H1 (cell line): Measurements from ENCODE around the gene MIR17HG. TPM values are rescaled to one million over a fixed set of nuclear protein-coding genes. Genes with fewer than 3 reads are reported as not detected.

Source experiments
- CTCF ChIA-PET: fragments of 300-600 bp; sonication (Branson Sonifier 250); formaldehyde crosslinking; loops from one replicate; lab custom pipeline; 2021; ENCODE audit not compliant: partially characterized antibody; lab: Charles Lee
- POLR2A ChIA-PET: fragments of 300-600 bp; sonication (Branson Sonifier 250); formaldehyde crosslinking; loops from one replicate; lab custom pipeline; 2021; ENCODE audit warnings: inconsistent platforms; ENCODE audit not compliant: partially characterized antibody; lab: Charles Lee
- DNase-seq, 2 experiments: peaks; one replicate each; pipeline versions ENCODE4 v3.0.0 to v3.0.0-alpha.2; 2010 to 2022; ENCODE audit warnings: low spot score in 2 of 2, low read depth in 1 of 2, mixed read lengths in 1 of 2
- FAIRE-seq: peaks from 2 replicates; lab custom pipeline; 2011; peaks lifted over from hg19 to GRCh38; lab: Jason Lieb, UNC
- H2AFZ ChIP-seq: 2 replicates; pipeline ENCODE4 v1.8.1; 2012; ENCODE audit warnings: low read length, inconsistent platforms
- H2AK5ac ChIP-seq: 2 replicates; pipeline ENCODE4 v1.6.1; 2013; ENCODE audit warnings: low read depth, low read length
- H2BK120ac ChIP-seq: replicated peaks from 2 replicates; pipeline ENCODE3; 2013; ENCODE audit warnings: low read depth, low read length, inconsistent platforms
- H2BK12ac ChIP-seq: 2 replicates; pipeline ENCODE4 v1.6.1; 2013; ENCODE audit warnings: low read depth, low read length
- H2BK15ac ChIP-seq: 2 replicates; pipeline ENCODE4 v1.6.1; 2013; ENCODE audit warnings: low read length
- H2BK20ac ChIP-seq: 2 replicates; pipeline ENCODE4 v1.6.1; 2013; ENCODE audit warnings: low read length
- H2BK5ac ChIP-seq: 2 replicates; pipeline ENCODE4 v1.6.1; 2013; ENCODE audit warnings: low read depth, low read length
- H3K14ac ChIP-seq: 2 replicates; pipeline ENCODE4 v1.6.1; 2013; ENCODE audit warnings: inconsistent platforms; ENCODE audit not compliant: insufficient read length
- H3K18ac ChIP-seq: 2 replicates; pipeline ENCODE4 v1.6.1; 2013; ENCODE audit warnings: low read length; ENCODE audit errors: extremely low read depth
- H3K23ac ChIP-seq: 2 replicates; pipeline ENCODE4 v1.6.1; 2013; ENCODE audit warnings: inconsistent platforms; ENCODE audit not compliant: insufficient read length
- H3K23me2 ChIP-seq: 2 replicates; pipeline ENCODE4 v1.6.1; 2013; ENCODE audit warnings: low read depth, low read length
- H3K27ac ChIP-seq: 2 replicates; pipeline ENCODE4 v1.6.1; 2011; ENCODE audit warnings: low read depth, low read length, inconsistent platforms
- H3K27me3 ChIP-seq, 4 experiments: replicated peaks in 1 of 4; 1 replicate in 1 of 4; 2 replicates in 3 of 4; pipeline versions ENCODE4 v1.6.1 to v1.8.1; 2011 to 2013; ENCODE audit warnings: low read length in 3 of 4, mild to moderate bottlenecking in 3 of 4, inconsistent platforms in 2 of 4, mixed read lengths in 2 of 4, moderate library complexity in 1 of 4; ENCODE audit not compliant: control insufficient read depth in 3 of 4, insufficient read depth in 3 of 4; ENCODE audit errors: extremely low read depth in 1 of 4
- H3K36me3 ChIP-seq, 4 experiments: 2 replicates each; pipeline versions ENCODE4 v1.6.1 to v1.8.1; 2011 to 2013; ENCODE audit warnings: mild to moderate bottlenecking in 4 of 4, low read length in 3 of 4, moderate library complexity in 2 of 4, control low read depth in 1 of 4, inconsistent platforms in 1 of 4; ENCODE audit not compliant: insufficient read depth in 4 of 4, control insufficient read depth in 2 of 4
- H3K4ac ChIP-seq: replicated peaks from 2 replicates; pipeline ENCODE3; 2013; ENCODE audit warnings: low read length, low read depth, mixed read lengths, inconsistent platforms; ENCODE audit not compliant: insufficient read length
- H3K4me1 ChIP-seq, 4 experiments: replicated peaks in 1 of 4; 1 replicate in 1 of 4; 2 replicates in 3 of 4; pipeline versions ENCODE4 v1.6.1 to v1.8.1; 2011 to 2013; ENCODE audit warnings: low read length in 3 of 4, inconsistent platforms in 2 of 4, mixed read lengths in 1 of 4; ENCODE audit not compliant: insufficient read depth in 4 of 4, control insufficient read depth in 3 of 4
- H3K4me2 ChIP-seq, 2 experiments: 2 replicates each; pipeline versions ENCODE4 v1.6.1 to v1.8.1; 2011 to 2013; ENCODE audit warnings: low read depth in 2 of 2, low read length in 2 of 2, control low read depth in 1 of 2, inconsistent platforms in 1 of 2, mild to moderate bottlenecking in 1 of 2; ENCODE audit not compliant: insufficient read depth in 1 of 2
- H3K4me3 ChIP-seq, 4 experiments: fragments of 200-600, 300-600 bp in 1 of 4; sonication (generic), shearing (Covaris generic), sonication (Bioruptor Twin) in 1 of 4; 2 replicates each; pipeline versions ENCODE4 v1.5.1 to v1.8.1; 2011 to 2016; ENCODE audit warnings: low read length in 4 of 4, low read depth in 3 of 4, control low read depth in 2 of 4, inconsistent platforms in 2 of 4, mild to moderate bottlenecking in 2 of 4, mixed read lengths in 1 of 4, moderate library complexity in 1 of 4; ENCODE audit not compliant: insufficient read depth in 2 of 4; ENCODE audit errors: extremely low read depth in 1 of 4
- H3K56ac ChIP-seq: replicated peaks from 2 replicates; pipeline ENCODE3; 2013; ENCODE audit warnings: low read depth, mild to moderate bottlenecking, mixed read lengths, low read length, inconsistent platforms; ENCODE audit not compliant: insufficient read length
- H3K79me1 ChIP-seq: 2 replicates; pipeline ENCODE4 v1.6.1; 2013; ENCODE audit warnings: low read depth, low read length, control low read depth
- H3K79me2 ChIP-seq, 2 experiments: 2 replicates each; pipeline versions ENCODE4 v1.6.1 to v1.8.1; 2012 to 2013; ENCODE audit warnings: low read length in 2 of 2, mild to moderate bottlenecking in 2 of 2, inconsistent platforms in 1 of 2; ENCODE audit not compliant: insufficient read depth in 2 of 2, control insufficient read depth in 1 of 2
- H3K9ac ChIP-seq, 4 experiments: replicated peaks in 1 of 4; 1 replicate in 1 of 4; 2 replicates in 3 of 4; pipeline versions ENCODE4 v1.6.1 to v1.8.1; 2011 to 2013; ENCODE audit warnings: low read depth in 3 of 4, low read length in 3 of 4, control low read depth in 2 of 4, mild to moderate bottlenecking in 2 of 4, moderate library complexity in 2 of 4, inconsistent platforms in 1 of 4; ENCODE audit errors: extremely low read depth in 1 of 4
- H3K9me3 ChIP-seq, 2 experiments: 2 replicates each; pipeline versions ENCODE4 v1.6.1 to v1.8.1; 2012 to 2013; ENCODE audit warnings: mild to moderate bottlenecking in 2 of 2, moderate library complexity in 2 of 2, control low read depth in 1 of 2, inconsistent platforms in 1 of 2, low read depth in 1 of 2, low read length in 1 of 2, mixed read lengths in 1 of 2; ENCODE audit not compliant: insufficient read depth in 2 of 2
- H4K20me1 ChIP-seq, 2 experiments: replicated peaks in 1 of 2; 2 replicates each; pipeline versions ENCODE3 to v1.8.1; 2011 to 2013; ENCODE audit warnings: inconsistent platforms in 2 of 2, low read length in 2 of 2, mild to moderate bottlenecking in 1 of 2; ENCODE audit not compliant: insufficient read depth in 2 of 2, control insufficient read depth in 1 of 2
- H4K5ac ChIP-seq: 2 replicates; pipeline ENCODE4 v1.6.1; 2013; ENCODE audit warnings: low read length, low read depth, mixed read lengths, inconsistent platforms; ENCODE audit not compliant: insufficient read length
- H4K8ac ChIP-seq: 2 replicates; pipeline ENCODE4 v1.8.0; 2013; ENCODE audit warnings: mild to moderate bottlenecking, moderate library complexity, low read length, inconsistent platforms; ENCODE audit not compliant: insufficient read depth; ENCODE audit errors: extremely low read depth
- H4K91ac ChIP-seq: replicated peaks from 2 replicates; pipeline ENCODE3; 2013; ENCODE audit warnings: low read length, mixed read lengths, inconsistent platforms; ENCODE audit not compliant: insufficient read length
- ATF3 ChIP-seq: IDR thresholded peaks from 2 replicates; pipeline ENCODE4 v1.6.1; 2011; ENCODE audit warnings: low read depth, mild to moderate bottlenecking, low read length; ENCODE audit not compliant: insufficient read depth
- BACH1 ChIP-seq: IDR thresholded peaks from 2 replicates; pipeline ENCODE4 v1.6.1; 2012; ENCODE audit warnings: low read length, improper control_type of control experiment
- BCL11A ChIP-seq, 2 experiments: IDR thresholded peaks; one replicate each; pipeline ENCODE4 v1.6.1; 2011; ENCODE audit warnings: low read depth in 2 of 2, low read length in 2 of 2, mild to moderate bottlenecking in 2 of 2
- BRCA1 ChIP-seq: IDR thresholded peaks from 2 replicates; pipeline ENCODE4 v1.6.1; 2012; ENCODE audit warnings: low read depth, low read length, improper control_type of control experiment
- CEBPB ChIP-seq: IDR thresholded peaks from 2 replicates; pipeline ENCODE4 v1.6.1; 2012; ENCODE audit warnings: low read depth, low read length
- EGR1 ChIP-seq: IDR thresholded peaks from 2 replicates; pipeline ENCODE4 v1.6.1; 2011; ENCODE audit warnings: low read depth, low read length, borderline replicate concordance
- EP300 ChIP-seq, 2 experiments: IDR thresholded peaks; 1 replicate in 1 of 2; 2 replicates in 1 of 2; pipeline ENCODE4 v1.6.1; 2011 to 2012; ENCODE audit warnings: low read depth in 2 of 2, low read length in 2 of 2, mild to moderate bottlenecking in 2 of 2, borderline replicate concordance in 1 of 2, inconsistent platforms in 1 of 2, moderate library complexity in 1 of 2
- HDAC6 ChIP-seq: IDR thresholded peaks from one replicate; pipeline ENCODE4 v1.7.1; 2012; ENCODE audit warnings: low read depth, mild to moderate bottlenecking, inconsistent platforms, low read length, moderate library complexity
- KDM5A ChIP-seq: fragments of 200-600 bp; IDR thresholded peaks from 2 replicates; pipeline ENCODE4 v1.7.1; 2012; ENCODE audit warnings: mild to moderate bottlenecking, low read length, inconsistent platforms, mixed read lengths
- RBBP5 ChIP-seq: IDR thresholded peaks from 2 replicates; pipeline ENCODE4 v1.7.1; 2012; ENCODE audit warnings: low read depth, mild to moderate bottlenecking, inconsistent platforms, low read length, moderate library complexity, borderline replicate concordance
- SIN3A ChIP-seq, 2 experiments: IDR thresholded peaks in 1 of 2; conservative IDR thresholded peaks in 1 of 2; 2 replicates each; pipeline ENCODE4 v1.6.1; 2011 to 2012; ENCODE audit warnings: low read length in 2 of 2, improper control_type of control experiment in 1 of 2, low read depth in 1 of 2, mild to moderate bottlenecking in 1 of 2
- SUZ12 ChIP-seq: fragments of 200-600 bp; sonication (generic); IDR thresholded peaks from 2 replicates; pipeline ENCODE4 v1.6.1; 2012; ENCODE audit warnings: mild to moderate bottlenecking, inconsistent platforms, low read length, moderate library complexity, mixed read lengths
- WGBS, 2 experiments: shearing (Covaris generic) in 1 of 2; methylation state at CpG; one replicate each; pipeline versions ENCODE4 v1.1.6 to v1.1.7; 2013 to 2015; ENCODE audit warnings: low lambda C conversion rate in 2 of 2, mixed read lengths in 2 of 2, inconsistent platforms in 1 of 2, low coverage in 1 of 2, missing lambda C conversion rate in 1 of 2; ENCODE audit not compliant: insufficient replicate concordance in 2 of 2, insufficient coverage in 1 of 2, insufficient read length in 1 of 2; ENCODE audit errors: extremely low coverage in 1 of 2, missing lambda C conversion rate in 1 of 2; 5-methylcytosine and 5-hydroxymethylcytosine counted together
- polyA plus RNA-seq, 7 experiments: library from polyadenylated mRNA; depleted of rRNA in 3 of 7; stranded (reverse) in 5 of 7; unstranded in 2 of 7; fragments of >200 nt in 5 of 7; fragments of 200-250 nt in 2 of 7; gene quantifications; 1 replicate in 5 of 7; 2 replicates in 1 of 7; 4 replicates in 1 of 7; pipeline versions ENCODE4 v1.2.1 to v1.2.3, GENCODE V29; 2011 to 2013; ENCODE audit warnings: missing spikeins in 2 of 7, mixed read lengths in 2 of 7
- total RNA-seq: library from RNA; stranded (reverse); fragmentation: NEBNext Ultra II Directional; extraction: Animal tissue kit (Norgen Biotek cat#: 25700); gene quantifications from 2 replicates; pipeline ENCODE4 v1.2.1, GENCODE V29; 2021
- TF ChIP-seq, protein P1 (sequence below): IDR thresholded peaks from 2 replicates; pipeline ENCODE4 v1.6.1; 2012; ENCODE audit warnings: inconsistent platforms

Gene MIR17HG
- total and polyA plus RNA-seq, 2 of the 8 experiments (the other 6 are each of a cell fraction or from before 2014, with no cell fraction given), result 11.5 to 36.9 TPM

- H2AK5ac ChIP-seq, result no peak overlapping the region
- no peak overlapping the region for H3K56ac ChIP-seq
- H3K4me3 ChIP-seq, result no peak overlapping the region
- DNase-seq, result no peak
- ChIA-PET POLR2A (no interaction called here), CTCF (interaction anchor here (0.8 kb wide), 1 partner anchor 191 kb away, joined by 3 read pairs; no protein-coding TSS in a partner anchor)
- no peak for FAIRE-seq
- no peak overlapping the region for H3K4ac ChIP-seq
- no peaks in the 10 kb centered on the region for H3K79me1 ChIP-seq
- H3K36me3 ChIP-seq, result no peaks in the 10 kb centered on the region
- 85% methylated on average over 2 of the region's 2 CpGs; no CpG with 5 or more reads in 1 of the 2 experiments for WGBS, 2 experiments
- no peaks in the 10 kb centered on the region for H3K27me3 ChIP-seq
- no peak overlapping the region for H2BK15ac ChIP-seq
- no peak overlapping the region for H2BK5ac ChIP-seq
- H4K20me1 ChIP-seq, result no peaks in the 10 kb centered on the region
- H3K23me2 ChIP-seq, result no peaks in the 10 kb centered on the region
- H3K9me3 ChIP-seq, result no peaks in the 10 kb centered on the region
- H2AFZ ChIP-seq, result no peak overlapping the region
- no peak overlapping the region for H3K18ac ChIP-seq
- H4K8ac ChIP-seq, result no peak overlapping the region
- no peak overlapping the region for H3K27ac ChIP-seq
- no peaks in the 10 kb centered on the region for H3K79me2 ChIP-seq
- H4K5ac ChIP-seq, result no peak overlapping the region
- H3K23ac ChIP-seq, result no peak overlapping the region
- H3K4me2 ChIP-seq, result no peak overlapping the region
- H3K14ac ChIP-seq, result no peak overlapping the region
- no peak overlapping the region for H2BK120ac ChIP-seq
- no peak overlapping the region for H2BK20ac ChIP-seq
- H4K91ac ChIP-seq, result no peak overlapping the region
- no peak overlapping the region for H3K9ac ChIP-seq
- H3K4me1 ChIP-seq, result no peaks in the 10 kb centered on the region
- no peak overlapping the region for H2BK12ac ChIP-seq
- TF ChIP-seq BCL11A (IDR thresholded peaks at IDR 0.05; ENCODE audit: low read depth in 2 of 2, low read length in 2 of 2) (no peak), BACH1 (no peak), EP300 (IDR thresholded peaks at IDR 0.05; ENCODE audit: borderline replicate concordance in 1 of 2, low read depth in 2 of 2, low read length in 2 of 2) (no peak), SUZ12 (no peak), RBBP5 (no peak), EGR1 (no peak), SIN3A (conservative IDR thresholded peaks at IDR 0.05 in 1 of 2, IDR thresholded peaks at IDR 0.05 in 1 of 2; ENCODE audit: low read depth in 1 of 2, low read length in 2 of 2) (no peak), BRCA1 (no peak), CEBPB (no peak), HDAC6 (no peak), KDM5A (no peak), ATF3 (no peak)
- TF ChIP-seq, protein P1, sequence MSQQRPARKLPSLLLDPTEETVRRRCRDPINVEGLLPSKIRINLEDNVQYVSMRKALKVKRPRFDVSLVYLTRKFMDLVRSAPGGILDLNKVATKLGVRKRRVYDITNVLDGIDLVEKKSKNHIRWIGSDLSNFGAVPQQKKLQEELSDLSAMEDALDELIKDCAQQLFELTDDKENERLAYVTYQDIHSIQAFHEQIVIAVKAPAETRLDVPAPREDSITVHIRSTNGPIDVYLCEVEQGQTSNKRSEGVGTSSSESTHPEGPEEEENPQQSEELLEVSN, result no peak
These were observed 37.4 kb downstream of the MIR17HG start for GRCh38 chr13:91384896-91385295.
